Ovary (tissue), 3 donors: Measurements from ENCODE around the gene RPLP2.

Experiments used
- CTCF ChIP-seq, 3 donors: fragments of 450-650 bp in 2 of 3; fragments of 200-600 bp in 1 of 3; IDR thresholded peaks; one replicate each; pipeline versions ENCODE4 v1.5.1 to v1.8.0; 2016 to 2022; ENCODE audit warnings: antibody characterized with exemption in 3 of 3, mild to moderate bottlenecking in 1 of 3
- EP300 ChIP-seq: sonication (generic); formaldehyde crosslinking; IDR thresholded peaks from one replicate; pipeline ENCODE4 v1.6.1; 2017; ENCODE audit warnings: antibody characterized with exemption
- POLR2A ChIP-seq: fragments of 450-650 bp; IDR thresholded peaks from one replicate; pipeline ENCODE4 v1.6.1; 2017; ENCODE audit warnings: antibody characterized with exemption, mild to moderate bottlenecking, moderate library complexity
- donor health status: DM: no; HTN: no; CAD: no.

- TF ChIP-seq POLR2A = no peak
- TF ChIP-seq CTCF (IDR thresholded peaks at IDR 0.05) = peak; percentile 64 to 95 (median 94)
- no peak for TF ChIP-seq EP300
Measured at GRCh38 chr11:798093-798713, 11.6 kb upstream of the RPLP2 start, which contains the start of gene SLC25A22.
